GM20000 (cell line): ENCODE data around the gene KRT4.

Experiments
- DNase-seq: peaks from one replicate; pipeline ENCODE4 v3.0.0; 2012; ENCODE audit warnings: low spot score
- TF ChIP-seq, protein P1 (sequence below): IDR thresholded peaks from 2 replicates; pipeline ENCODE4 v1.5.1; 2012; ENCODE audit warnings: mild to moderate bottlenecking, control low read depth; ENCODE audit errors: extremely low read depth, missing control alignments

Gene KRT4

GRCh38 chr12:52831251-52831650 lies 17.3 kb upstream of the KRT4 start:
- no peak for DNase-seq
- TF ChIP-seq, protein P1, sequence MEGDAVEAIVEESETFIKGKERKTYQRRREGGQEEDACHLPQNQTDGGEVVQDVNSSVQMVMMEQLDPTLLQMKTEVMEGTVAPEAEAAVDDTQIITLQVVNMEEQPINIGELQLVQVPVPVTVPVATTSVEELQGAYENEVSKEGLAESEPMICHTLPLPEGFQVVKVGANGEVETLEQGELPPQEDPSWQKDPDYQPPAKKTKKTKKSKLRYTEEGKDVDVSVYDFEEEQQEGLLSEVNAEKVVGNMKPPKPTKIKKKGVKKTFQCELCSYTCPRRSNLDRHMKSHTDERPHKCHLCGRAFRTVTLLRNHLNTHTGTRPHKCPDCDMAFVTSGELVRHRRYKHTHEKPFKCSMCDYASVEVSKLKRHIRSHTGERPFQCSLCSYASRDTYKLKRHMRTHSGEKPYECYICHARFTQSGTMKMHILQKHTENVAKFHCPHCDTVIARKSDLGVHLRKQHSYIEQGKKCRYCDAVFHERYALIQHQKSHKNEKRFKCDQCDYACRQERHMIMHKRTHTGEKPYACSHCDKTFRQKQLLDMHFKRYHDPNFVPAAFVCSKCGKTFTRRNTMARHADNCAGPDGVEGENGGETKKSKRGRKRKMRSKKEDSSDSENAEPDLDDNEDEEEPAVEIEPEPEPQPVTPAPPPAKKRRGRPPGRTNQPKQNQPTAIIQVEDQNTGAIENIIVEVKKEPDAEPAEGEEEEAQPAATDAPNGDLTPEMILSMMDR: no peak

- DNase-seq: no peak
- TF ChIP-seq, protein P1: no peak
Measured at GRCh38 chr12:52829986-52830770, 16.3 kb upstream of the KRT4 start.

GRCh38 chr12:52828591-52829021 lies 14.7 kb upstream of the KRT4 start:
- DNase-seq: no peak

DNA sequence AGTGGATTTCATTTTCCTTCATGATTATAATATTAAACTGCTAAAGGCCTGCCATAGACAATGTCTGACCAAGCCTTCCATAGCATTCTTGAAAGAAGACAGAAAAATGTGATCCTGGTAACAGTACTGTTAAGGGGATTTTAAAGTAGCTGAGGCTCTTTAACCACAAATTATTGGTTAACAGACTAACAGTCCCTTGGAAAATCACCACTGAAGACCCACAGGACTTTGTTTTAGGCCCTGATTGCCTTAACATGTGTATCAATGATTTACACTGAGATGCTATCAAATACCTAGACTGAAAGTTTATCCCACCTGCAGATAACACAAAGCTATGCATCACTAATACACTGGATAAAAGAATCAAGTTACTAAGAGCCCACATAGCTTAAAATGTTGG lies 14.2 kb upstream of the KRT4 start:
- DNase-seq: no peak
- TF ChIP-seq, protein P1: no peak

More at GRCh38 chr12:52828591-52829021, 14.7 kb upstream of the KRT4 start:
- TF ChIP-seq, protein P1: no peak

DNA sequence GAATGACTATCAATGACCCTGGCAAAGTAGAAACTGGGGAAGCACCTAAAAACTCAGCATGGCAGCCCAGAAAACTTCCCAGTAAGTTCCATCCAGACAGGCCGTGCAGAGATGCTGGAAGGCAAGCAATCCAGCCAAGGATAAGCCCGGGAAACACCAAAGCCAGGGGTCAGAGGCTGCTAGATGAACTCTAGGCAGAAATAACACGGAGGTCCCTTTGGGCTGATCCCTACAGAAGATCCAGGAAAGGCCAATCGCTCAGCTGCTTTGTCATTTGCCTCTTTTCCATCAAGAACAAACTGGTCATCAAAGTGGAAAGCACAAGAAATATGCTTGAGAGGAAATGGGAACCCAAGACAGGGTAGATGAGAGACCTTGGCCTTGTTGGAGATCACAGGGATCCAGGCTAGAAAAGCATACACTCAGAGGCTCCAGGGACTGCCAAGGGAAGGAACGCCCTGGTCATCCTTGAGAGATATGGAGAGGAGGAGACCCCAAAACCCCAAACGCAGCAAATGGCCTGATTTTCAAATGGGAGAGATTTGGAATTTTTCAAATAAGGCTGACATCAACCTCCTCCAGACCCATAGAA lies 13.7 kb upstream of the KRT4 start:
- DNase-seq: no peak
- TF ChIP-seq, protein P1: no peak

GRCh38 chr12:52826611-52827498 lies 12.9 kb upstream of the KRT4 start:
- TF ChIP-seq, protein P1: no peak
- DNase-seq: no peak
